OCI-LY3 (cell line): ENCODE measurements around the gene KAZN.

Experiments used
- H2AFZ ChIP-seq: fragments of 200-600, 300-600 bp; shearing (Covaris generic); 2 replicates; pipeline ENCODE4 v1.6.0; 2014; ENCODE audit warnings: antibody characterized with exemption, low read depth, low read length
- H3K27ac ChIP-seq: fragments of 200-600, 300-600 bp; sonication (generic); 2 replicates; pipeline ENCODE4 v1.5.1; 2014; ENCODE audit warnings: mild to moderate bottlenecking, low read length, moderate library complexity, mixed read lengths
- H3K27me3 ChIP-seq: fragments of 200-600, 300-600 bp; sonication (generic); 2 replicates; pipeline ENCODE4 v1.6.1; 2014; ENCODE audit warnings: low read depth, low read length, mixed read lengths
- H3K36me3 ChIP-seq: fragments of 200-600, 300-600 bp; sonication (generic); replicated peaks from 2 replicates; pipeline ENCODE3; 2014; ENCODE audit warnings: low read depth, low read length, mixed read lengths
- H3K4me1 ChIP-seq: fragments of 300-600, 200-600 bp; sonication (generic); 2 replicates; pipeline ENCODE4 v1.6.1; 2014; ENCODE audit warnings: low read length, mixed read lengths
- H3K4me2 ChIP-seq: fragments of 200-600, 300-600 bp; sonication (generic); 2 replicates; pipeline ENCODE4 v1.6.1; 2014; ENCODE audit warnings: low read length, mixed read lengths
- H3K4me3 ChIP-seq: fragments of 300-600, 200-600 bp; sonication (generic); 2 replicates; pipeline ENCODE4 v1.5.1; 2014; ENCODE audit warnings: antibody characterized with exemption, mild to moderate bottlenecking, low read length, moderate library complexity
- H3K79me2 ChIP-seq: fragments of 300-600, 200-600 bp; shearing (Covaris generic); 2 replicates; pipeline ENCODE4 v1.6.1; 2014; ENCODE audit warnings: mild to moderate bottlenecking, low read length, mixed read lengths
- H3K9ac ChIP-seq: fragments of 300-600, 200-600 bp; shearing (Covaris generic); 2 replicates; pipeline ENCODE4 v1.6.0; 2014; ENCODE audit warnings: mild to moderate bottlenecking, low read length, moderate library complexity
- H3K9me3 ChIP-seq: fragments of 200-600, 300-600 bp; shearing (Covaris generic); 2 replicates; pipeline ENCODE4 v1.6.1; 2014; ENCODE audit warnings: low read length, mixed read lengths; ENCODE audit not compliant: insufficient read depth
- H4K20me1 ChIP-seq: fragments of 200-600, 300-600 bp; sonication (generic); 2 replicates; pipeline ENCODE4 v1.6.1; 2016; ENCODE audit warnings: low read length, mixed read lengths; ENCODE audit not compliant: insufficient read depth
- CTCF ChIP-seq: fragments of 200-600, 300-600 bp; sonication (generic); IDR thresholded peaks from 2 replicates; pipeline ENCODE4 v1.5.1; 2014; ENCODE audit warnings: antibody characterized with exemption, low read length, low read depth
- EZH2phosphoT487 ChIP-seq: fragments of 200-600 bp; shearing (Covaris generic); IDR thresholded peaks from 2 replicates; pipeline ENCODE4 v1.6.1; 2018; ENCODE audit warnings: antibody characterized with exemption, mixed run types, low read depth

KAZN gene

GRCh38 chr1:15016001-15016400 lies 417.5 kb downstream of the KAZN start:
- Histone ChIP-seq H2AFZ (no peak overlapping the region), H3K9me3 (no peaks in the 10 kb centered on the region), H3K36me3 (no peaks in the 10 kb centered on the region), H3K27me3 (no peaks in the 10 kb centered on the region), H3K79me2 (no peaks in the 10 kb centered on the region), H3K4me3 (no peak overlapping the region), H3K27ac (no peak overlapping the region), H3K4me2 (no peak overlapping the region), H3K9ac (no peak overlapping the region), H3K4me1 (no peaks in the 10 kb centered on the region), H4K20me1 (no peaks in the 10 kb centered on the region)
- TF ChIP-seq EZH2phosphoT487, result no peak
- no peak for TF ChIP-seq CTCF

GRCh38 chr1:15016526-15016925 lies 418.0 kb downstream of the KAZN start:
- H3K27me3 ChIP-seq, result no peaks in the 10 kb centered on the region
- no peaks in the 10 kb centered on the region for H3K9me3 ChIP-seq
- no peaks in the 10 kb centered on the region for H3K79me2 ChIP-seq
- H3K27ac ChIP-seq, result no peak overlapping the region
- no peaks in the 10 kb centered on the region for H3K4me1 ChIP-seq
- no peaks in the 10 kb centered on the region for H3K36me3 ChIP-seq
- H3K4me2 ChIP-seq, result no peak overlapping the region
- H4K20me1 ChIP-seq, result no peaks in the 10 kb centered on the region
- no peak overlapping the region for H3K4me3 ChIP-seq
- no peak overlapping the region for H2AFZ ChIP-seq
- H3K9ac ChIP-seq, result no peak overlapping the region
- TF ChIP-seq EZH2phosphoT487 (no peak), CTCF (no peak)

- TF ChIP-seq EZH2phosphoT487, result no peak
- TF ChIP-seq CTCF, result no peak
- Histone ChIP-seq H3K27ac (no peak overlapping the region), H3K4me3 (no peak overlapping the region), H3K27me3 (no peaks in the 10 kb centered on the region), H3K9ac (no peak overlapping the region), H4K20me1 (no peaks in the 10 kb centered on the region), H3K36me3 (no peaks in the 10 kb centered on the region), H2AFZ (no peak overlapping the region), H3K4me2 (no peak overlapping the region), H3K79me2 (no peaks in the 10 kb centered on the region), H3K9me3 (no peaks in the 10 kb centered on the region), H3K4me1 (no peaks in the 10 kb centered on the region)
These were observed 418.6 kb downstream of the KAZN start for GRCh38 chr1:15017120-15017519.

GRCh38 chr1:15018767-15019166 lies 420.3 kb downstream of the KAZN start:
- H3K27ac ChIP-seq, result no peak overlapping the region
- H3K4me1 ChIP-seq, result no peaks in the 10 kb centered on the region
- no peaks in the 10 kb centered on the region for H4K20me1 ChIP-seq
- no peak overlapping the region for H3K4me2 ChIP-seq
- no peak for TF ChIP-seq CTCF
- no peak for TF ChIP-seq EZH2phosphoT487
- no peak overlapping the region for H3K9ac ChIP-seq
- no peaks in the 10 kb centered on the region for H3K9me3 ChIP-seq
- no peaks in the 10 kb centered on the region for H3K79me2 ChIP-seq
- no peak overlapping the region for H2AFZ ChIP-seq
- H3K4me3 ChIP-seq, result no peak overlapping the region
- H3K27me3 ChIP-seq, result no peaks in the 10 kb centered on the region
- H3K36me3 ChIP-seq, result no peaks in the 10 kb centered on the region
